NOMO-1 treated with DMSO at 0.1 percent for 48 hours (cell line): ENCODE measurements around the gene TTLL5.

Experiments used
- DNase-seq: peaks from one replicate; lab custom pipeline; 2025; ENCODE audit not compliant: unreplicated experiment; lab: John Stamatoyannopoulos, UW

The TTLL5 gene, protein sequence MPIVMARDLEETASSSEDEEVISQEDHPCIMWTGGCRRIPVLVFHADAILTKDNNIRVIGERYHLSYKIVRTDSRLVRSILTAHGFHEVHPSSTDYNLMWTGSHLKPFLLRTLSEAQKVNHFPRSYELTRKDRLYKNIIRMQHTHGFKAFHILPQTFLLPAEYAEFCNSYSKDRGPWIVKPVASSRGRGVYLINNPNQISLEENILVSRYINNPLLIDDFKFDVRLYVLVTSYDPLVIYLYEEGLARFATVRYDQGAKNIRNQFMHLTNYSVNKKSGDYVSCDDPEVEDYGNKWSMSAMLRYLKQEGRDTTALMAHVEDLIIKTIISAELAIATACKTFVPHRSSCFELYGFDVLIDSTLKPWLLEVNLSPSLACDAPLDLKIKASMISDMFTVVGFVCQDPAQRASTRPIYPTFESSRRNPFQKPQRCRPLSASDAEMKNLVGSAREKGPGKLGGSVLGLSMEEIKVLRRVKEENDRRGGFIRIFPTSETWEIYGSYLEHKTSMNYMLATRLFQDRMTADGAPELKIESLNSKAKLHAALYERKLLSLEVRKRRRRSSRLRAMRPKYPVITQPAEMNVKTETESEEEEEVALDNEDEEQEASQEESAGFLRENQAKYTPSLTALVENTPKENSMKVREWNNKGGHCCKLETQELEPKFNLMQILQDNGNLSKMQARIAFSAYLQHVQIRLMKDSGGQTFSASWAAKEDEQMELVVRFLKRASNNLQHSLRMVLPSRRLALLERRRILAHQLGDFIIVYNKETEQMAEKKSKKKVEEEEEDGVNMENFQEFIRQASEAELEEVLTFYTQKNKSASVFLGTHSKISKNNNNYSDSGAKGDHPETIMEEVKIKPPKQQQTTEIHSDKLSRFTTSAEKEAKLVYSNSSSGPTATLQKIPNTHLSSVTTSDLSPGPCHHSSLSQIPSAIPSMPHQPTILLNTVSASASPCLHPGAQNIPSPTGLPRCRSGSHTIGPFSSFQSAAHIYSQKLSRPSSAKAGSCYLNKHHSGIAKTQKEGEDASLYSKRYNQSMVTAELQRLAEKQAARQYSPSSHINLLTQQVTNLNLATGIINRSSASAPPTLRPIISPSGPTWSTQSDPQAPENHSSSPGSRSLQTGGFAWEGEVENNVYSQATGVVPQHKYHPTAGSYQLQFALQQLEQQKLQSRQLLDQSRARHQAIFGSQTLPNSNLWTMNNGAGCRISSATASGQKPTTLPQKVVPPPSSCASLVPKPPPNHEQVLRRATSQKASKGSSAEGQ (N-terminal part only)

DNA sequence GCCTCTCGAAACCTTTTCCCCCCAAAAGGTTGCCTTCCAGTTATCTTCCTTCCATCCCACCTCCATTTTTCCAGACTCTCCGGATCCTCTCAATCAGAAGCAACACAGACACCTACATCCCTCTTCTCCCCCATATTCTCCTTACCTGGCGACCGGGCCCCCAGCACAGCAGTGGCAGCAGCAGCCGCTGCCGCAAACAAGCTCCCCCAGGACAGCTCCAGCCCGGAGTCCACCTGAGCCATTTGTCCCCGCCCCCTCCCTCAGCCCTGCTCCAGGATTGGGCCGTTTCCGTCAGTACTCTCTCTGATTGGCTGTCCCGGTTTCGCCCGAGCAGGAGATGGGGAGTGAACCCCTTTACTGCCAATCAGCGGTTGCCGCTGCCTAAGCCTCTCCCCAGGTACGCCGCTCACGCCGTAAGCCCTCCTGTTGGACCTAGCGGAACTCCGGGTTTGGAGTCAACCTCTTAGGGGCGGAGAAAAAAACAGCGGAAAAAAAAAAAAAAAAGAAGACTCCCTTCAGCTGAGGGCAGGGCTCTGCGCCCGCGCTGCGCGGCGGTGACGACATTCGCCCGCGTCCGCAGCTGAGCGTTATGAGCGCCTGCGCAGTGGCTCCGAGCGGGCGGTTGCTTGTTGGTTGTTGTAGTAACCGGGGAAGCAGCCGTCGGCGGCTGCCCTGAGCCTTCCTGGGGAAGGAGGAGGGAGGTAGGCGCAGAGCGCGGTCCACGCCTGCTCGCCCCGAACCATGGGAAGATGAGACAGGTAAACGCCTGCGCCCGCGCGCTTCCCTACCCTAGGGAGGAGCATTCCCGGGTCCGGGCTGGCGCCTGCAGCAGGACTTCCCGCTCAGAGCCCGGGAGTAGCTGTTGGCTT, at the start of gene TTLL5, which contains the start of gene ERG28:
TTLL5 (plus strand) TSS at position 617 of the 869 bp plus-strand sequence. CDS start 1,904 bp downstream, outside the sequence.
ERG28 (minus strand) TSS at position 247 of the 869 bp plus-strand sequence. CDS start 3,374 bp downstream, outside the sequence.
- peak; percentile 98 for DNase-seq

DNA sequence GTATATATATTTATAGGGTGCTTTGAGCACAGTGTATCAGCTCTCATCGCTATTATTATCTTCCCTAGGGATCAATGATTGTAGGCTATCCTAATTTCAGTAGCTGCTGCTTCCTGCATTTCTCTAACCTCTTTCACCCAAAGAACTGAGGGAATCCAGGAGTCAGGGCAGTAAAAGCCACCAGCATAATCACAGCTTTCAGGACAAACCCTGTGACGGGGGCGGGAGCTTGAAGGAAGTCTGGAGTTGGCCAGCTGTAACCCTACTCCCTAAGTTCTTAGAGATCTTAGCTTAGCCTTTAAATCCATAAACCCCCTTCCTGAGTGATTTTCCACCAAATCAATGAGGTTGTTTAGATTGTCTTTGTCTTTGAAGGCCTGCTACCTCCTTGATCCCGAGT, 48.9 kb upstream of the TTLL5 start:
- DNase-seq = no peak

DNA sequence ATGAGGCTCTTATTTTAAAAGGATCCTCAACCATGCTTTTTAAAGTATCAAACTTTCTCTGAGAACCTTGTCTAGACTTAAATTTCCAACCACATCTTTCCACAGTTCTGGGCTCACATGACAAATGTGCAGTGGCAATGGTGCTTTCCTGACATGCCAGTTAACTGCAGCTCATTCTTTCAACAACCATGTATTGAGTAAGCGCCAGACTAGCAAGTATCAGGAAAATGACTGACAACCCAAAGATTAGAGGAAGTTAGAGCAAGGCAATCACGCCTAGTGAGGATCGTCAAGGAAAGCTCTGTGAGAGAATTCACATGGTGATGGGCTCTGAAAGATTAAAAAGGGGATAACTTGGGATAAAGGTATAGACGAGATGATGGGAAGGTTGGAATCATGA, 46.9 kb upstream of the TTLL5 start:
- DNase-seq = peak; percentile 66

DNA sequence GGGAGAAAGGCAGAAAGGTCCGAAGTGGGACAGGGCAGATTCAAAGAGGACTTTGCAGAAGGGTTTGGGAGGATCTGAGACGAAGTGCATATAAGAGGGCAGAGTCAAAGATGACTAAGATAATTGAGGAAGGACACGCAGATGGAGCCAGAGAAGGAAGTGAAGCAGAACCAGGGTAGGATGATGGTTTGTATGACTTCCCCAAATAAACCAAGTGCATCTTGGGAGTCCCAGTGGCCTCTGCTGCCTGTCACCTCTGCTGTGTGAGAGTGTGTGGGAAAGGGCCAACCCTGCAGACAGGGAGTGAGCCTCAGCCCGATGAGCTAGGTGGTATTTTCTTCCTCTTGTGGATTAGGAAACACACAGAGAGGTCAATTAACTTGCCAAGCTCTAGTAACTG, 45.8 kb upstream of the TTLL5 start:
- peak; percentile 95 for DNase-seq

DNA sequence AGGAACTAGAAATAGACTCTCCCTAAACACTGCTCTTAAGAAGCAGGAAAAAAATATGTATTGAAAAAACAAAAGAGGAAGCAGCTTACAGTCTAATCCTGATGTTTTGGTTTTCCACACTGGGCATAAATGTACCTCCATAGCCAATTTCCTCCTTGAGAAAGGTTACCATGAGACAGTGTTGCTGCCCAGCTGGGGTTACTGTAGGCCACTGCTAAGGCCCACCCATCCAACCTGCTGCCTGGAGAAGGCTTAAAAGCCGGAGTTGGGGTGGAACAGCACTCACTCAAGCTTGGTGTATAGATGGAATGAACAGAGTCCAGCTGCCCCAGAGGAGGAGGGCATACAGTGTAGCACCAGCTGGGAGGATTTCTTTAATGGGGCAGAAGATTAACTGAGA, 41.5 kb upstream of the TTLL5 start:
- no peak for DNase-seq

DNA sequence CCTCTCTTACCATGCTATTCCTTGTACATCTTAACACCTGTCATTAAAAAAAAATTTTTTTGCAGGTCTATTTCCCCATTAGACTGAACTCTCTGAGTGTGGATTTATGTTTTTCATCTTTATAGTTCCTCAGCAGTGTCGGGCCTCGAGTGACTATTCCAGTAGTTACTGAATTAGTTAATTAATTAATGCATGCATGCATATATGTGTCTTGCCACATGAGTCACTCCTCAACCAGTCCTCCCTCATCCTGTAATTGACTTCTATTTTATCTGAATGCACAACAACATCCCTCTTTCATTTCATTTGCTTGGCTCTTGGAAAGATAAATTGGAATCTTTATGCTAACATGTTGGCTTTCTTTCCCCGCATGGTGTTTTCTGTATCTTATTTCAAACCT, 36.0 kb upstream of the TTLL5 start:
- no peak for DNase-seq

DNA sequence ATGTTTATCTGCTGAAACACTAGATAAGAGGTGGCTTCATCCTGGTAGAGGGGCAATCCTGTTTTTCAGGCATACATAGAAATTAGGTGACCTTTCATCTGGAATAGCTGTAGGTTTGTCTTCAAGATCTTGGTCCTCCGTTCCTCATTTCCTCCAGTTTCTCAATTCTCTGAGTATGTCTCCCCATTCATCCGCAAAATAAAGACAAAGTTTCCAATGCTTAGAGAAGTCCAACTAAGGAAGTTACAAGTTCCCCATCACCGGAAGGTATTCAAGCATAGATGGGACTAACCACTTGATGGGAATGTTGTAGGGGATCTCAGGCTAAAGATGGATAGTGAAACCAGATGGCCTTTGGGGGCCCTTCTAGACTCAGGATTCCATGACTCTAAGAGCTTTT, 34.6 kb upstream of the TTLL5 start:
- DNase-seq = no peak

DNA sequence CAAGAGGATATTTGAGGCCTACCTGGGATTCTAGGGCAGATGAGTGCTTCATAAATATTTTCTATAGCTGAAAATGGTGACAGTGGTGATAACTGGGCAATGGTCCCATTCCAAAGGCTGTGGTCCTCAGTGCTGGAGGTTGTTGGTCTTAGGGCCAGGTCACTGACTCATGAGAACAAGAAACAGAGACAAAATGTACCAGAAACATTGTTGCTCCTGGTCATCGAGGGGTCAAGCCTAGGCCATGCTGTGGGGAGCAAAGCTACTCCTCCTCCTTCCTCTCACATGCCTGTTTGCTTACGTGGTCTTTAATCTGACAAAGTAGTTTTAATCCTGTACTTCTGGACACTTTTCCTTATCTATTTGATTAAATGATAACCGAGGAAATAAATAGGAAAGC, 34.2 kb upstream of the TTLL5 start:
- DNase-seq = no peak

DNA sequence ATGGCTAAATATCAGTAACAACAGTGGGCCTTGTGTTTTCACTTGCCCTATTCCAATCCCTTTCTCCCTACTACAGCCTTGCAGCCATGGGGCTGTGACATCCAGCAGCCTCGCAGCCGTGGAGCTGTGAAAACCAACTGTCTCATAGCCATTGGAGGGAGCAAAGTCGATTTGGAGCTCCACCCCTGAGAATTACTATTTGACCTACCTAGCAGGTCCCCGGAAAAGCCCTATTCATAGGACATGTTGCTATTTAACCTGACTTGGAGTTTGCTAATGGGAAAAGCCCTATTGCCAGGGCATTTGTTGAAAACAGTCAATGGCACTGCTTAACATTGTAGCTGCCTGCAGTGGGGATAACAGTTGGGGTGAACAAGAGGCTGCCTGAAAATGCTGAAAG, 33.6 kb upstream of the TTLL5 start:
- DNase-seq = no peak

DNA sequence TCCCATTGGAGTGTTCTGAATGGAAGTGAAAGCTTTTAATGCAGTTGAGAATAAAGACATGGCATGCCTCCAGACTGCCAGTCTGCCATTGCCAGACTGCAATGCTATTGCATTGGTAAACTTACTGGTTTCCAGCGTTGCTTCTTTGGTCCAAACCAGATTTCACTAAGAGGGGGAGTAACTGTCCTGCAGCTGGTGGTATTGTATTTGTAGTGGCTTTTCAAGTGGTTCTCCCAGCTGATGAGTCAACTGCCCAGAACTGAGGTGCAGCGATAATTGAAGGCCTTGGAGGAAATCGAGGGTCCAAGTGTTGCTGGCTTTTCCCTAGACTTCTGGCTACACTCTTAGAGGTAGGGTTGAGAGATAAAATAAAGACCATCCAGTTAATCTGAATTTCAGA, 32.2 kb upstream of the TTLL5 start:
- DNase-seq = no peak

DNA sequence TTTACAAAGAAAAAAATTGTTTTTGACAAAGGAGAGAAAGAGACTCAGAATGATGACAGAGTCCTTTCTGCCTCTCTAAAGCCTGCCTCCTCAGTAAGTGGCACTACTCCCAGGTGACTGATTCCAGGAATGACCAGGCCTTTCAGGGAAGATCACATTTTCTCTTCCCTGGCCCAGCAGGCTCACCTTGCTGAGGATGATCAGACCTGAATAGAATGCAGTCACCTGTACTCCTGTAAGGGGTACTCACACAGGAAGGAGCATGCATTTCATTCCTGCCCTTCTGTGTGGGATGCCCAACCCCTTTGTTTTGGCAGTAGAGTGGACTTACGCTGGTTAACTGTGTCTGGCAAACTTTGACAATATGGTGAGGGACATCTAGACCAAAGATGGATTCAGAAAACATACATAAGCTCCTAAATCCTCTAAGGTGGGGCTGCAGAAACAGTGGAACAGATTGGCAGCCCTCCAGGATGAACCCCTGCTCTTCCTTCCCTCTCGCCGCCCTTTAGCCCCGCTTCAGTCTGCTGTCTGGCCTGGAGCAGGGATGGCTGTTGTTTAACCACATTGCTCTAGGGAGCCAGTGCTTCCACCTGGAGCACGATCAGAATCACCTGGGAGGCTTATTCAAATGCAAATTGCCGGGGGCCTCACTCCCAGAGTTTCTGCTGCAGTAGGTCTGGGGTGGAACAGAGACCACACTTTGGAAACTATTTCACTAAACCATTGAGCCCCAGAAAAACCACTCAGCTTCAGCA, 30.2 kb upstream of the TTLL5 start:
- no peak for DNase-seq

DNA sequence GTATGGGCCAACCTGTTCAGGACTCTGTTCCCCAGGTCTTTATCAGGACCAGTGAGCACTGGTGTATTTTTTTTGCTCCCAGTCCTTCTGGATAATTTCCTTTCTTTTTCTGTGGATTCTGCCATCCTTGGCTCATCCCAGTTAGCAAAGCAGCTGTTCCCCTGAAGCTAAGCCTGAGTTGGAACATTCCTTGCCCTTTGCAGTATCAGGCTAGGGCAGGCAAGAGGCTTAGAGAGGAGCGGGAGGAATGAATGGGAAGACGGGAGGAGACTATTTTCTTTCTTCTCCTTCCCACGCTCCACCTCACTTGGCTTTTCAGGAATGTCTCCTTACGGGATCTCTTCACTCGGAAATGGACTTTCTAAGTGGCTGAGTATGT, 29.6 kb upstream of the TTLL5 start:
- DNase-seq = no peak

DNA sequence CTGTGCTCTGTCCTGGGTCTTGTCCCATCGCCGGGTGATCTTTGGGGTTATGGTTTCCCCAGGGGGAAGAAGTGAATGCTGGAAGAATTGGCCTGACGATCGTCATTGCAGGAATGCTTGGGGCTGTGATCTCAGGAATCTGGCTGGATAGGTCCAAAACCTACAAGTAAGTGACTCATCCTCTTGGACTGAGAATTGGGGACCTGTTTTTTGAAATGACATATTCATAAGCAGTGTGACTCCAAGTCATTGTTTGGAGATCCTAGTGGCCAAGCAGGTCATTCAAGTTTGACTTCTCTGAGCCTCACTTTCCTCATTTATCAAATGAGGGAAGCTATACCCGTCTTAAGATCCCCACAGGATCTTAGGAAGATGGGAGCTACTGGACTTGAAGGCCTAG, 26.2 kb upstream of the TTLL5 start:
- DNase-seq = no peak

DNA sequence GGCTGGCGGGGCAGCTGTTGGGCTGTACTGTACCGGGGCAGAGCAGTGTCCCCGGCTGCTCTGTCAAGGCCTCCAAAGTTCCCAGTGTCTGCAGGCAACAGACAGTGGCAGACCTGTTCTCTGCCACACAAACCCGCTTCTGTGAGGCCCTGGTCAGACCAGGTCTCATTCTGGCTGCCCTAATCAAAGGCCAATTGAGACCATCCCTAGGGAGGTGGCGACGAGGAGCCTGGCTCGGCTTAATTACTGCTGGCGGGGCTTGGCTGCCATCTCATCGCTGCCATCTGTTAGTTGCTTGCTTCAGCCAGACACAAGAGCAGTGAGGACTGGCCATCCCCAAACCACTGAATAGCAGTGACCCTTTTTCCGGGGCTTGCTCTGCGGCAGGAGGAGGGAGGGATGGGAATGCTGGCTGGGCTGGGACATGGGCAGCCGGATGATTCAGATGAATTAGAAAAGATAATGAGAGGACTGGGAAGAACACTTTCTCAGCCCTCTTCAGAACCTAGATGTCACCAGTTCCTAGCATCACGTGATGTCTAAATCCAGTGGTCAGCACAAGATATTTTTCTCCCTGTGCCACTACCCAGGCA, 24.9 kb upstream of the TTLL5 start:
- DNase-seq = no peak

DNA sequence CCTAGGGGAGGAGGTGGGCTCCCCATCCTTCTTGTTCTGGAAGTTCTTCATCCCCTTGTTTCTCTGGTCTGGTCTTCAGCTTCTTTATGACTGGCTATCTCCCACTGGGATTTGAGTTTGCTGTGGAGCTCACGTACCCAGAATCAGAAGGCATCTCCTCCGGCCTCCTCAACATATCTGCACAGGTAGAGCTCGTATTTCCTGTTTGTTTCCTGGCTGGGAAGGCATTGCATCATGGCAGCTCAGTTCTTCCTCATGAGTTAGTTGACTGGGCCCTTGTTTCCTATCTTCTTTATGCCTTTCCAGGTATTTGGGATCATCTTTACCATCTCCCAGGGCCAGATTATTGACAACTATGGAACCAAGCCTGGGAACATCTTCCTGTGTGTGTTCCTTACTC, 20.2 kb upstream of the TTLL5 start:
- no peak for DNase-seq

DNA sequence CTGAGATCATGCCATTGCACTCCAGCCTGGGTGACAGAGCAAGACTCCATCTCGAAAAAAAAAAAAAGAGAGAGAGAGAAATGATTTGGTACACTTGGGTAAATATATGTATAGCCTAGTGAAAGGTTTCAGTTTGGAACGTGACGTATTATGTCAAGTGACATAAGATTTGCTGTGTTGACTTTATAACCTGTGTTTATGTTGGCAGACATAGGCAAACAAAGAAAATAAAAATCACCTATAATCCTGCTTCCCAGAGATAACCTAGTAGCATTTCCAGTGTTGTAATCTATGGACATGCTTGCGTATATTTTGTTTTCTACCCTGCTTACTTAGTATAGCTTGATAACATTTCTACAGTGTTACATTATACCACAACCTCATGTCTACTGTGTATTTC, 17.1 kb upstream of the TTLL5 start:
- no peak for DNase-seq

DNA sequence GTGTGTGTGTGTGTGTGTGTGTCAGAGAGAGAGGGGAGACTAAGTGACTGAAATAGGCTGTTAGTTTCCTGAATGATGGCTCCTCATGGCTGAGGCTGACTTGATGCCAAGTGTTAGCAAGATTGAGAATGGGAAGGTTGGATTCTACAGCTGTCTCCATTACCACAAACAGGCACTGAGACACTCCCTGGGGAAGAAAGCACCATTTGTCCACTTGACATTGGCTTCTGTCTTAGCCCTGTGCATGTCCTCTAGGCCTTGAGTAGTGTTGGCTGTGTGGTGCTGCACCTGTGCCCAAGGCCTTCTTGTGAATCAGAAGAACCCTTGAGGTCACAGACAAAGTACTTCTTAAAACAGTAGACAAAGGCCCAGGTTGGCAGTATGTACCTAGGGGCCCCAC, 16.0 kb upstream of the TTLL5 start:
- no peak for DNase-seq

DNA sequence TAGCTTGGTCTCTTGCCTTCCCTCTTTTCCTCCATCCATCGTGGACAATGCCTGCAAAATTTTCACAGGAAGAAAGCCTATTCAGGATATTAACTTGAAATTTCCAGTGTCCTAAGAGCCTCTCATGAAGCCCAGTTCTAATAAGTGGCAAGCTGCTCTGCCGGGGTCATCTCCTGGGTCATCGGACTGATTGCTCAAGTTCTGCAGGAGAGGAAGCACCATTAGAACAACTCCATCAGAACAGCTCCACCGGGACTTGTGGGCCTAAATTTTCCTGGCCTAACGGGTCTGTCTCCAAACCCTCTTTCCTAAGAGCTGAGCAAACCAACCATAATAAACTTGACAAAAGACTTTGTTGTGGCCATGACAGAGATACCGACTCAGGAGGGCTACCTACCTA, 14.3 kb upstream of the TTLL5 start:
- no peak for DNase-seq

DNA sequence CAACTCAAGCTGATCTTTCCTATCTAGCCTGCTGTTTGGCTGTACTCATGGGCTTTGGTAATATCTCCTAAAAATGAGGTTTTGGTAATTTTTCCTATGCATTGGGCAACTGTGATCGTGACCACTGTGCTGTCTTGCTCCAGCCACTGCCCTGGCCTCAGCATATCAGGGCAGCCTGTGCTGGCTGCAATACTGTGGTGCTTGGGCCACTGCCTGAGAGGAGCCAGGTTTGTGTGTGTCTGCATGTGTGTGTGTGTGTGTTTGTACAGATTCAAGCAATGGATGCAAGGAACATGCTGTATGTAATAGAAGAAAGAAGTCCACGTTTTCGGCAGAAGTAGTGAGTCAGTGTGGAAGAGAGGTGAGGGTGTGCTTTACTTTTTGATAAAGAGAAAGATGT, 13.4 kb upstream of the TTLL5 start:
- no peak for DNase-seq
